HEK293T (cell line): ENCODE data around the gene YWHAQ.

Source experiments
- CTCF ChIA-PET: fragments of 350-600 bp; formaldehyde crosslinking; extraction: SDS; loops from one replicate; lab custom pipeline; 2021; ENCODE audit warnings: antibody characterized with exemption, inconsistent platforms; lab: Yijun Ruan, JAX
- POLR2A ChIA-PET: fragments of 350-600 bp; formaldehyde crosslinking; extraction: SDS; loops from one replicate; lab custom pipeline; 2020; ENCODE audit warnings: antibody characterized with exemption, inconsistent platforms; lab: Yijun Ruan, JAX
- DNase-seq: peaks from one replicate; pipeline ENCODE4 v3.0.0; 2012; ENCODE audit warnings: mixed read lengths; ENCODE audit errors: extremely low spot score
- ARNT ChIP-seq: fragments of 450-650 bp; IDR thresholded peaks from 2 replicates; pipeline ENCODE4 v1.6.1; 2017; ENCODE audit warnings: mild to moderate bottlenecking
- BHLHE40 ChIP-seq: fragments of 450-650 bp; IDR thresholded peaks from 2 replicates; pipeline ENCODE4 v1.6.1; 2016; ENCODE audit warnings: mild to moderate bottlenecking, moderate library complexity, borderline replicate concordance
- CTBP1 ChIP-seq: fragments of 450-650 bp; IDR thresholded peaks from 2 replicates; pipeline ENCODE4 v1.6.1; 2016; ENCODE audit warnings: borderline replicate concordance
- ELF4 ChIP-seq: fragments of 450-650 bp; IDR thresholded peaks from 2 replicates; pipeline ENCODE4 v1.6.1; 2017; ENCODE audit warnings: antibody characterized with exemption
- FOXA1 ChIP-seq: fragments of 450-650 bp; IDR thresholded peaks from 2 replicates; pipeline ENCODE4 v1.6.1; 2016; ENCODE audit warnings: mild to moderate bottlenecking
- FOXK2 ChIP-seq: fragments of 450-650 bp; IDR thresholded peaks from 2 replicates; pipeline ENCODE4 v1.6.1; 2016; ENCODE audit warnings: mild to moderate bottlenecking
- FOXM1 ChIP-seq: fragments of 450-650 bp; IDR thresholded peaks from 2 replicates; pipeline ENCODE4 v1.6.1; 2017; ENCODE audit warnings: mild to moderate bottlenecking, borderline replicate concordance
- HDGF ChIP-seq: fragments of 450-650 bp; IDR thresholded peaks from 2 replicates; pipeline ENCODE4 v1.6.1; 2017; ENCODE audit warnings: antibody characterized with exemption, borderline replicate concordance
- L3MBTL2 ChIP-seq: fragments of 450-650 bp; conservative IDR thresholded peaks from 2 replicates; pipeline ENCODE4 v1.6.1; 2016; ENCODE audit warnings: mild to moderate bottlenecking
- LEF1 ChIP-seq: fragments of 450-650 bp; IDR thresholded peaks from 2 replicates; pipeline ENCODE4 v1.6.1; 2017; ENCODE audit warnings: mild to moderate bottlenecking, borderline replicate concordance
- NFRKB ChIP-seq: fragments of 450-650 bp; IDR thresholded peaks from 2 replicates; pipeline ENCODE4 v1.6.1; 2016; ENCODE audit warnings: mild to moderate bottlenecking, moderate library complexity
- SP1 ChIP-seq: fragments of 450-650 bp; IDR thresholded peaks from 2 replicates; pipeline ENCODE4 v1.6.1; 2017
- SUZ12 ChIP-seq: fragments of 450-650 bp; IDR thresholded peaks from 2 replicates; pipeline ENCODE4 v1.6.1; 2016; ENCODE audit warnings: mild to moderate bottlenecking
- TARDBP ChIP-seq: fragments of 450-650 bp; IDR thresholded peaks from 2 replicates; pipeline ENCODE4 v1.6.1; 2016
- ZNF384 ChIP-seq: fragments of 450-650 bp; IDR thresholded peaks from 2 replicates; pipeline ENCODE4 v1.6.1; 2016
- TF ChIP-seq, protein P1 (sequence below): fragments of 450-650 bp; IDR thresholded peaks from 2 replicates; pipeline ENCODE4 v1.6.1; 2016

Gene YWHAQ

DNA sequence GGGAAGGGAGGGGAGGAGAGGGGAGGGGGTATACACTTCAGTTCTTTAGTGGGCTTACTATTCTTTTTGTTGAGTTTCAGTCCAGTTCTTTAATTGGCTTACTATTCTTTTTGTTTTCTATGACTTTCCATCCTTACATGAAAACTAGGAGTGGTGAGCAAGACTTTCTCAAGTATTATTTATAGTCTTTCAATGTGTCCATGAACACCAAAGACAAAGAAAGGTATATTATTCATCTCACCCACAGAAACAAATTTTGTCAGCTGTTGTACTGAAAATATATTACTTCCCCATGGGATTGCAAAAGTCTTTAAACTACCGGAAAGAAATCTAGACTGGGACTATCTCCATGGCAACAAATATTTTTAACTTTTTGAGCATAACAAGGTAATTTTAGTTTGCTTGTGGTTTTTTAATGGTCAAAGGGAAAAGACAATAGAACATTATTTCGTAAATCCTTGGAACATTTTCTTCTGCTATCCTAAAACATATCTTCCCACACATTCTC is 92.7 kb downstream of the YWHAQ start:
- no peak for DNase-seq
- ChIA-PET POLR2A (interaction anchor here (2.5 kb wide), 1 partner anchor 17 kb away, joined by 11 read pairs; the partner anchor contains the start of gene ADAM17), CTCF (no interaction called here)
- TF ChIP-seq ARNT (no peak), LEF1 (no peak), FOXK2 (no peak), SUZ12 (no peak), NFRKB (no peak), CTBP1 (no peak), FOXM1 (no peak), L3MBTL2 (no peak), ELF4 (no peak), FOXA1 (no peak), TARDBP (no peak), SP1 (no peak), ZNF384 (no peak), BHLHE40 (no peak), HDGF (no peak)
- TF ChIP-seq, protein P1, sequence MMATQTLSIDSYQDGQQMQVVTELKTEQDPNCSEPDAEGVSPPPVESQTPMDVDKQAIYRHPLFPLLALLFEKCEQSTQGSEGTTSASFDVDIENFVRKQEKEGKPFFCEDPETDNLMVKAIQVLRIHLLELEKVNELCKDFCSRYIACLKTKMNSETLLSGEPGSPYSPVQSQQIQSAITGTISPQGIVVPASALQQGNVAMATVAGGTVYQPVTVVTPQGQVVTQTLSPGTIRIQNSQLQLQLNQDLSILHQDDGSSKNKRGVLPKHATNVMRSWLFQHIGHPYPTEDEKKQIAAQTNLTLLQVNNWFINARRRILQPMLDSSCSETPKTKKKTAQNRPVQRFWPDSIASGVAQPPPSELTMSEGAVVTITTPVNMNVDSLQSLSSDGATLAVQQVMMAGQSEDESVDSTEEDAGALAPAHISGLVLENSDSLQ = no peak

DNA sequence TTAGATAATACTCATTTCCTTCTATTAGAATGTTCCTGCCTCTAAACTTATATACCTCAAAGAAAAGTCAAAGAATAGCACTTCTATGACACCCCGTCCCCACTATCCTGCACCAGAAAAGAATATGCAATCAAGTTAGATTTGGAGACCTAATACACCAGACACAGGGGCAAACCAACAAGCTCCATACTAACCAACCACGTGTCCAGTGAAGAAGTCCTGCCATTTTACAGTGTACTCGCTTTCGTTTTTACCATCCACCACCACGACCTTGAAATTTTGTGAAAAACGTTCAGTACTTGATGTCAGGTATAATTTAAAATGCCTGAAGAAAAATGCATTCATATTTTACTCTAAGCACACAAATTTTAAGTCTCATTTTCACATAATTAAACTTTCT is 94.3 kb downstream of the YWHAQ start:
- DNase-seq = no peak
- ChIA-PET POLR2A (no interaction called here), CTCF (interaction anchor here (0.6 kb wide), 1 partner anchor 500 kb away, joined by 4 read pairs; no protein-coding TSS in a partner anchor)
- TF ChIP-seq, protein P1 = no peak
- no peak for TF ChIP-seq TARDBP
- no peak for TF ChIP-seq HDGF
- no peak for TF ChIP-seq BHLHE40
- no peak for TF ChIP-seq FOXA1
- no peak for TF ChIP-seq ELF4
- TF ChIP-seq FOXM1 = no peak
- TF ChIP-seq LEF1 = no peak
- TF ChIP-seq SUZ12 = no peak
- no peak for TF ChIP-seq NFRKB
- TF ChIP-seq L3MBTL2 = no peak
- no peak for TF ChIP-seq ARNT
- no peak for TF ChIP-seq CTBP1
- TF ChIP-seq FOXK2 = no peak
- no peak for TF ChIP-seq ZNF384

DNA sequence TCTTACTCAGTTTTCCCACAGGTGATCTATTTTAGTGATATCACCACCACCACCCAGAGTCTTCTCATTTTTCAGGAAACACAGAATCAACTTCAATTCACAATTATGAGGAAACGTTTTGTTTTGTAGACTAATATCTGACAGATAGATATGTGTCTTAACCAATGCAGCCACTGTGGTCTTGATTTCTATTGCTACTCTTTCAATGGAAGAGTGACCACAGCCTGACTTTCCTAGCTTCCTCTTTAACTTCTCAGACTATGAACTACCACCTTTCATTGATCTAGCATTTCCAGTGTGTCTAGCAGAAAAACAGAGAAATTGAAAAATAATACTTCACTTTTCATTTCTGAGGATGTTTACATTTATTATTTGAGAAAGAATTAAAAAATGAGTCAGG is 95.6 kb downstream of the YWHAQ start:
- ChIA-PET POLR2A (no interaction called here), CTCF (no interaction called here)
- DNase-seq = no peak
- TF ChIP-seq FOXM1 (no peak), TARDBP (no peak), SUZ12 (no peak), SP1 (no peak), ARNT (no peak), HDGF (no peak), NFRKB (no peak), BHLHE40 (no peak), FOXK2 (no peak), CTBP1 (no peak), ELF4 (no peak)
- TF ChIP-seq, protein P1 = no peak
